ENCODE measurements around the gene RPRD1A.

DNA sequence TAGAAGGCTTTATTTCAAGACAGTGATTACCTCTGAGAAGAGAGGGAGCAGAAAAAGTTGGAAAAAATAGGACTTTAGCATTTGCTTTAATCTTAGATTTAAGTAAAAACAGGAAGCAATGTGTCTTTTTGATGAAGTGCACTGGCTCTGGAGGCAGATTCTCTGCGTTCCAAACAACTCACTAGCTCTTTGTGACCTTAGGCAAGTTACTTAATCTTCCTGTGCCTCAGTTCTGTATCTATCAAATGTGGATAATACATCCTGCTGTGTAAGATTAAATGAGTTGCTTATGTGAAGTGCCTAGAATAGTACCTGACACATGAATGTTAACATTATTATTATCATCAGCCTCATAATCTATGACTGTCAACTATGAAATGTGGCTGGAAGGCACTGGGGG, 42.3 kb downstream of the RPRD1A start:
- TF ChIP-seq CTCF (IDR thresholded peaks at IDR 0.05; ENCODE audit: poor library complexity) (no peak), EZH2 (IDR thresholded peaks at IDR 0.05; ENCODE audit: borderline replicate concordance) (no peak), EZH2phosphoT487 (IDR thresholded peaks at IDR 0.05; ENCODE audit: low read depth, severe bottlenecking, unreplicated experiment) (no peak)

Measured in hepatocyte (in vitro differentiated cells).